ENCODE measurements around the gene DUSP15.
"Not testable (repeated sequence)": the region's sequence is repeated elsewhere in the genome, so short reads cannot be mapped to it uniquely, and the experiment has no call there.

GRCh38 chr20:31828016-31828415, 42.3 kb downstream of the DUSP15 start:
- TF ChIP-seq CTCF (IDR thresholded peaks at IDR 0.05; ENCODE audit: low read depth, low read length, poor library complexity, severe bottlenecking); EZH2phosphoT487 (IDR thresholded peaks at IDR 0.05; ENCODE audit: borderline replicate concordance, low read length): not testable (repeated sequence)

Measured in DOHH2 (cell line).